HCT116 (cell line): ENCODE measurements around the gene RYR3. TPM values are rescaled to one million over a fixed set of nuclear protein-coding genes. Genes with fewer than 3 reads are reported as not detected.

Experiments used
- ATAC-seq: fragments of 200-7000 bp; cut with Tn5 transposase; 2 replicates; pipeline ENCODE4 v1.9.1; 2020; ENCODE audit warnings: mild to moderate bottlenecking, moderate library complexity
- BruUV-seq: library from RNA; stranded (reverse); fragments of 400-500 nt; replicated peaks from 2 replicates; lab custom pipeline; 2021; lab: Mats Ljungman, UMichigan
- CTCF ChIA-PET: fragments of 300-600 bp; sonication (Branson Sonifier 250); formaldehyde crosslinking; loops from one replicate; lab custom pipeline; 2021; ENCODE audit warnings: antibody characterized with exemption; lab: Charles Lee
- POLR2A ChIA-PET: fragments of 300-600, 350-600 bp; sonication (Branson Sonifier 250); formaldehyde crosslinking; loops from one replicate; lab custom pipeline; 2021; ENCODE audit warnings: antibody characterized with exemption; lab: Charles Lee
- RAD21 ChIA-PET, 2 experiments: fragments of 300-600 bp; sonication (Branson Sonifier 250); formaldehyde crosslinking; loops; one replicate each; lab custom pipeline; 2023; ENCODE audit warnings: low total read pairs in 2 of 2; ENCODE audit not compliant: uncharacterized antibody in 2 of 2, unreplicated experiment in 2 of 2, low non-redundant PET in 1 of 2; lab: Charles Lee
- DNase-seq: peaks from one replicate; pipeline ENCODE4 v3.0.0-alpha.2; 2010; ENCODE audit warnings: low read depth, low spot score
- H2AFZ ChIP-seq: fragments of 200-600 bp; shearing (Covaris generic), sonication (generic); 2 replicates; pipeline ENCODE4 v1.6.1; 2017; ENCODE audit warnings: low read depth, mixed run types, mixed read lengths, antibody characterized with exemption, low read length; ENCODE audit not compliant: poor library complexity, severe bottlenecking
- H3K27ac ChIP-seq: 2 replicates; pipeline ENCODE4 v1.5.1; 2012; ENCODE audit warnings: low read depth, low read length
- H3K27me3 ChIP-seq: fragments of 200-600 bp; sonication (generic); 2 replicates; pipeline ENCODE4 v1.6.1; 2016; ENCODE audit warnings: mixed run types, low read length, mixed read lengths; ENCODE audit not compliant: insufficient read depth
- H3K36me3 ChIP-seq, 2 experiments: fragments of 200-500 bp in 1 of 2; fragments of 200-600 bp in 1 of 2; sonication (Bioruptor generic) in 1 of 2; sonication (generic) in 1 of 2; 2 replicates each; pipeline versions ENCODE4 v1.5.1 to v1.6.1; 2014 to 2016; ENCODE audit warnings: low read length in 2 of 2, inconsistent platforms in 1 of 2, mixed read lengths in 1 of 2, mixed run types in 1 of 2; ENCODE audit not compliant: insufficient read depth in 2 of 2, control insufficient read depth in 1 of 2
- H3K4me1 ChIP-seq, 2 experiments: fragments of 200-600 bp in 1 of 2; sonication (generic) in 1 of 2; 2 replicates each; pipeline versions ENCODE4 v1.5.1 to v1.6.1; 2012 to 2017; ENCODE audit warnings: low read length in 2 of 2, inconsistent platforms in 1 of 2, mild to moderate bottlenecking in 1 of 2, mixed read lengths in 1 of 2, mixed run types in 1 of 2, moderate library complexity in 1 of 2; ENCODE audit not compliant: insufficient read depth in 2 of 2, control insufficient read depth in 1 of 2
- H3K4me2 ChIP-seq: fragments of 200-600 bp; sonication (generic); 2 replicates; pipeline ENCODE4 v1.6.1; 2017; ENCODE audit warnings: mixed run types, low read length, mixed read lengths
- H3K4me3 ChIP-seq, 2 experiments: fragments of 200-600 bp in 1 of 2; sonication (generic) in 1 of 2; replicated peaks in 1 of 2; 2 replicates each; pipeline ENCODE4 v1.5.1; 2011 to 2016; ENCODE audit warnings: low read length in 2 of 2, control low read depth in 1 of 2, low read depth in 1 of 2, mild to moderate bottlenecking in 1 of 2, mixed read lengths in 1 of 2, mixed run types in 1 of 2
- H3K79me2 ChIP-seq: fragments of 200-600 bp; sonication (generic); 2 replicates; pipeline ENCODE4 v1.6.1; 2017; ENCODE audit warnings: mild to moderate bottlenecking, mixed run types, low read length, moderate library complexity, mixed read lengths; ENCODE audit not compliant: insufficient read depth
- H3K9ac ChIP-seq: fragments of 200-600 bp; sonication (generic); 2 replicates; pipeline ENCODE4 v1.6.1; 2016; ENCODE audit warnings: low read length, mixed read lengths
- H3K9me2 ChIP-seq: fragments of 200-600 bp; sonication (generic), shearing (Covaris generic); 2 replicates; pipeline ENCODE4 v1.6.1; 2017; ENCODE audit warnings: mixed run types, mild to moderate bottlenecking, moderate library complexity; ENCODE audit not compliant: insufficient read depth
- H3K9me3 ChIP-seq, 2 experiments: fragments of 200-500 bp in 1 of 2; fragments of 200-600 bp in 1 of 2; sonication (Bioruptor generic) in 1 of 2; sonication (generic) in 1 of 2; 2 replicates each; pipeline ENCODE4 v1.6.1; 2014 to 2017; ENCODE audit warnings: low read length in 2 of 2, mixed read lengths in 2 of 2, inconsistent platforms in 1 of 2, low read depth in 1 of 2, mild to moderate bottlenecking in 1 of 2, mixed run types in 1 of 2, moderate library complexity in 1 of 2; ENCODE audit not compliant: control insufficient read depth in 1 of 2, insufficient read depth in 1 of 2
- H4K20me1 ChIP-seq: fragments of 200-600 bp; sonication (generic), shearing (Covaris generic); 2 replicates; pipeline ENCODE4 v1.6.1; 2017; ENCODE audit warnings: mixed run types, mild to moderate bottlenecking, moderate library complexity; ENCODE audit not compliant: insufficient read depth
- ATF3 ChIP-seq: IDR thresholded peaks from 2 replicates; pipeline ENCODE4 v1.6.1; 2012
- CEBPB ChIP-seq: IDR thresholded peaks from 2 replicates; pipeline ENCODE4 v1.6.1; 2012; ENCODE audit warnings: low read depth
- CTCF ChIP-seq, 3 experiments: fragments of 200-600 bp in 1 of 3; sonication (generic) in 1 of 3; IDR thresholded peaks in 2 of 3; conservative IDR thresholded peaks in 1 of 3; 2 replicates each; pipeline ENCODE4 v1.5.1; 2012 to 2017; ENCODE audit warnings: low read depth in 2 of 3, low read length in 2 of 3, antibody characterized with exemption in 1 of 3, borderline replicate concordance in 1 of 3, control low read depth in 1 of 3, mild to moderate bottlenecking in 1 of 3, mixed read lengths in 1 of 3, mixed run types in 1 of 3, moderate library complexity in 1 of 3; ENCODE audit not compliant: insufficient read depth in 1 of 3
- RAD21 ChIP-seq: IDR thresholded peaks from 2 replicates; pipeline ENCODE4 v1.6.1; 2012; ENCODE audit warnings: low read depth, mild to moderate bottlenecking
- SIN3A ChIP-seq: IDR thresholded peaks from 2 replicates; pipeline ENCODE4 v1.6.1; 2012; ENCODE audit warnings: low read depth
- ZNF274 ChIP-seq: fragments of 200-500 bp; sonication (Bioruptor generic); IDR thresholded peaks from 2 replicates; pipeline ENCODE4 v1.6.1; 2014; ENCODE audit warnings: mild to moderate bottlenecking, low read depth, low read length, inconsistent platforms
- intact Hi-C: fragments of 100-400 bp; cut with micrococcal nuclease; formaldehyde crosslinking; loops from 2 replicates; pipeline ENCODE4 v1.10.0; 2022
- total RNA-seq: library from RNA; stranded (reverse); gene quantifications from one replicate; pipeline ENCODE4 v1.2.1, GENCODE V29; 2021; ENCODE audit not compliant: unreplicated experiment

Gene RYR3
- total RNA-seq, 1 experiment from 2014 or later: not detected

GRCh38 chr15:33699145-33699544, 388.4 kb downstream of the RYR3 start:
- intact Hi-C loops: no loop called here
- Histone ChIP-seq H2AFZ (no peak overlapping the region), H3K4me3 (no peak overlapping the region), H3K9me2 (no peaks in the 10 kb centered on the region), H3K4me1 (peaks cover 0 to 3% of the 10 kb centered on the region in 2 experiments; a peak in 1 of 4 replicates), H3K9me3 (no peaks in the 10 kb centered on the region), H3K27me3 (peaks cover 39% of the 10 kb centered on the region; the same call in 1 of the 2 replicates), H3K79me2 (no peaks in the 10 kb centered on the region)
- BruUV-seq: no TSS peak
- ChIA-PET CTCF (interaction anchor here (2.7 kb wide), 1 partner anchor 407 kb away, joined by 177 read pairs; no protein-coding TSS in a partner anchor), RAD21 (no interaction called here)
- no peak for DNase-seq
- TF ChIP-seq SIN3A (no peak), CEBPB (no peak), ZNF274 (no peak), RAD21 (no peak)
- TF ChIP-seq, all 23 proteins: peak for 0
- no peak for ATAC-seq
- POLR2A ChIA-PET: no interaction called here
- no peak overlapping the region for H3K27ac ChIP-seq
- H3K36me3 ChIP-seq: no peaks in the 10 kb centered on the region
- H3K9ac ChIP-seq: no peak overlapping the region
- no peak overlapping the region for H3K4me2 ChIP-seq
- H4K20me1 ChIP-seq: no peaks in the 10 kb centered on the region

- ChIA-PET CTCF (interaction anchor here (0.5 to 2.7 kb wide), 36 partner anchors 8 to 613 kb away, joined by 3 to 177 read pairs (median 6); no protein-coding TSS in a partner anchor), RAD21 (interaction anchor here (0.6 to 1.9 kb wide), 7 partner anchors 390 to 614 kb away, joined by 3 to 20 read pairs (median 4); no protein-coding TSS in a partner anchor), POLR2A (interaction anchor here (1.1 kb wide), 1 partner anchor 407 kb away, joined by 7 read pairs; no protein-coding TSS in a partner anchor)
- H3K4me3 ChIP-seq: no peak overlapping the region
- H3K9ac ChIP-seq: no peak overlapping the region
- H3K9me2 ChIP-seq: no peaks in the 10 kb centered on the region
- no peaks in the 10 kb centered on the region for H3K36me3 ChIP-seq
- TF ChIP-seq ZNF274: no peak
- peak in 2 of 3 experiments; percentile 36 to 44; a peak in 4 of 6 replicates for TF ChIP-seq CTCF (IDR thresholded peaks at IDR 0.05 in 2 of 3, conservative IDR thresholded peaks at IDR 0.05 in 1 of 3; ENCODE audit: borderline replicate concordance in 1 of 3, insufficient read depth in 1 of 3, low read depth in 2 of 3, low read length in 2 of 3)
- TF ChIP-seq ATF3: no peak
- no peaks in the 10 kb centered on the region for H4K20me1 ChIP-seq
- H3K27ac ChIP-seq: no peak overlapping the region
- no peak overlapping the region for H3K4me2 ChIP-seq
- H3K4me1 ChIP-seq: peaks cover 0 to 3% of the 10 kb centered on the region in 2 experiments; a peak in 1 of 4 replicates
- peaks cover 38% of the 10 kb centered on the region; the same call in 1 of the 2 replicates for H3K27me3 ChIP-seq
- DNase-seq (no peak), ATAC-seq (no peak)
- no peak overlapping the region for H2AFZ ChIP-seq
- no TSS peak for BruUV-seq
- H3K79me2 ChIP-seq: no peaks in the 10 kb centered on the region
- intact Hi-C loops: loop anchor here (1.0 to 10.0 kb wide), 3 partner anchors 408 to 615 kb away; no protein-coding TSS in a partner anchor
- H3K9me3 ChIP-seq: no peaks in the 10 kb centered on the region
Measured at GRCh38 chr15:33699691-33700447, 389.1 kb downstream of the RYR3 start.
